H1 (cell line): Measurements from ENCODE around the gene C19orf25. TPM values are rescaled to one million over a fixed set of nuclear protein-coding genes. Genes with fewer than 3 reads are reported as not detected.
A peak's percentile ranks its signal among the peaks of the same experiment; 100 is the strongest.

ENCODE experiments used
- CTCF ChIA-PET: fragments of 300-600 bp; sonication (Branson Sonifier 250); formaldehyde crosslinking; loops from one replicate; lab custom pipeline; 2021; ENCODE audit not compliant: partially characterized antibody; lab: Charles Lee
- POLR2A ChIA-PET: fragments of 300-600 bp; sonication (Branson Sonifier 250); formaldehyde crosslinking; loops from one replicate; lab custom pipeline; 2021; ENCODE audit warnings: inconsistent platforms; ENCODE audit not compliant: partially characterized antibody; lab: Charles Lee
- DNase-seq, 2 experiments: peaks; one replicate each; pipeline versions ENCODE4 v3.0.0 to v3.0.0-alpha.2; 2010 to 2022; ENCODE audit warnings: low spot score in 2 of 2, low read depth in 1 of 2, mixed read lengths in 1 of 2
- FAIRE-seq: peaks from 2 replicates; lab custom pipeline; 2011; peaks lifted over from hg19 to GRCh38; lab: Jason Lieb, UNC
- H2AFZ ChIP-seq: 2 replicates; pipeline ENCODE4 v1.8.1; 2012; ENCODE audit warnings: low read length, inconsistent platforms
- H2AK5ac ChIP-seq: 2 replicates; pipeline ENCODE4 v1.6.1; 2013; ENCODE audit warnings: low read depth, low read length
- H2BK120ac ChIP-seq: replicated peaks from 2 replicates; pipeline ENCODE3; 2013; ENCODE audit warnings: low read depth, low read length, inconsistent platforms
- H2BK12ac ChIP-seq: 2 replicates; pipeline ENCODE4 v1.6.1; 2013; ENCODE audit warnings: low read depth, low read length
- H2BK15ac ChIP-seq: 2 replicates; pipeline ENCODE4 v1.6.1; 2013; ENCODE audit warnings: low read length
- H2BK20ac ChIP-seq: 2 replicates; pipeline ENCODE4 v1.6.1; 2013; ENCODE audit warnings: low read length
- H2BK5ac ChIP-seq: 2 replicates; pipeline ENCODE4 v1.6.1; 2013; ENCODE audit warnings: low read depth, low read length
- H3K14ac ChIP-seq: 2 replicates; pipeline ENCODE4 v1.6.1; 2013; ENCODE audit warnings: inconsistent platforms; ENCODE audit not compliant: insufficient read length
- H3K18ac ChIP-seq: 2 replicates; pipeline ENCODE4 v1.6.1; 2013; ENCODE audit warnings: low read length; ENCODE audit errors: extremely low read depth
- H3K23ac ChIP-seq: 2 replicates; pipeline ENCODE4 v1.6.1; 2013; ENCODE audit warnings: inconsistent platforms; ENCODE audit not compliant: insufficient read length
- H3K23me2 ChIP-seq: 2 replicates; pipeline ENCODE4 v1.6.1; 2013; ENCODE audit warnings: low read depth, low read length
- H3K27ac ChIP-seq: 2 replicates; pipeline ENCODE4 v1.6.1; 2011; ENCODE audit warnings: low read depth, low read length, inconsistent platforms
- H3K27me3 ChIP-seq, 4 experiments: replicated peaks in 1 of 4; 1 replicate in 1 of 4; 2 replicates in 3 of 4; pipeline versions ENCODE4 v1.6.1 to v1.8.1; 2011 to 2013; ENCODE audit warnings: low read length in 3 of 4, mild to moderate bottlenecking in 3 of 4, inconsistent platforms in 2 of 4, mixed read lengths in 2 of 4, moderate library complexity in 1 of 4; ENCODE audit not compliant: control insufficient read depth in 3 of 4, insufficient read depth in 3 of 4; ENCODE audit errors: extremely low read depth in 1 of 4
- H3K36me3 ChIP-seq, 4 experiments: 2 replicates each; pipeline versions ENCODE4 v1.6.1 to v1.8.1; 2011 to 2013; ENCODE audit warnings: mild to moderate bottlenecking in 4 of 4, low read length in 3 of 4, moderate library complexity in 2 of 4, control low read depth in 1 of 4, inconsistent platforms in 1 of 4; ENCODE audit not compliant: insufficient read depth in 4 of 4, control insufficient read depth in 2 of 4
- H3K4ac ChIP-seq: replicated peaks from 2 replicates; pipeline ENCODE3; 2013; ENCODE audit warnings: low read length, low read depth, mixed read lengths, inconsistent platforms; ENCODE audit not compliant: insufficient read length
- H3K4me1 ChIP-seq, 4 experiments: replicated peaks in 1 of 4; 1 replicate in 1 of 4; 2 replicates in 3 of 4; pipeline versions ENCODE4 v1.6.1 to v1.8.1; 2011 to 2013; ENCODE audit warnings: low read length in 3 of 4, inconsistent platforms in 2 of 4, mixed read lengths in 1 of 4; ENCODE audit not compliant: insufficient read depth in 4 of 4, control insufficient read depth in 3 of 4
- H3K4me2 ChIP-seq, 2 experiments: 2 replicates each; pipeline versions ENCODE4 v1.6.1 to v1.8.1; 2011 to 2013; ENCODE audit warnings: low read depth in 2 of 2, low read length in 2 of 2, control low read depth in 1 of 2, inconsistent platforms in 1 of 2, mild to moderate bottlenecking in 1 of 2; ENCODE audit not compliant: insufficient read depth in 1 of 2
- H3K4me3 ChIP-seq, 4 experiments: fragments of 200-600, 300-600 bp in 1 of 4; sonication (generic), shearing (Covaris generic), sonication (Bioruptor Twin) in 1 of 4; 2 replicates each; pipeline versions ENCODE4 v1.5.1 to v1.8.1; 2011 to 2016; ENCODE audit warnings: low read length in 4 of 4, low read depth in 3 of 4, control low read depth in 2 of 4, inconsistent platforms in 2 of 4, mild to moderate bottlenecking in 2 of 4, mixed read lengths in 1 of 4, moderate library complexity in 1 of 4; ENCODE audit not compliant: insufficient read depth in 2 of 4; ENCODE audit errors: extremely low read depth in 1 of 4
- H3K56ac ChIP-seq: replicated peaks from 2 replicates; pipeline ENCODE3; 2013; ENCODE audit warnings: low read depth, mild to moderate bottlenecking, mixed read lengths, low read length, inconsistent platforms; ENCODE audit not compliant: insufficient read length
- H3K79me1 ChIP-seq: 2 replicates; pipeline ENCODE4 v1.6.1; 2013; ENCODE audit warnings: low read depth, low read length, control low read depth
- H3K79me2 ChIP-seq, 2 experiments: 2 replicates each; pipeline versions ENCODE4 v1.6.1 to v1.8.1; 2012 to 2013; ENCODE audit warnings: low read length in 2 of 2, mild to moderate bottlenecking in 2 of 2, inconsistent platforms in 1 of 2; ENCODE audit not compliant: insufficient read depth in 2 of 2, control insufficient read depth in 1 of 2
- H3K9ac ChIP-seq, 4 experiments: replicated peaks in 1 of 4; 1 replicate in 1 of 4; 2 replicates in 3 of 4; pipeline versions ENCODE4 v1.6.1 to v1.8.1; 2011 to 2013; ENCODE audit warnings: low read depth in 3 of 4, low read length in 3 of 4, control low read depth in 2 of 4, mild to moderate bottlenecking in 2 of 4, moderate library complexity in 2 of 4, inconsistent platforms in 1 of 4; ENCODE audit errors: extremely low read depth in 1 of 4
- H3K9me3 ChIP-seq, 2 experiments: 2 replicates each; pipeline versions ENCODE4 v1.6.1 to v1.8.1; 2012 to 2013; ENCODE audit warnings: mild to moderate bottlenecking in 2 of 2, moderate library complexity in 2 of 2, control low read depth in 1 of 2, inconsistent platforms in 1 of 2, low read depth in 1 of 2, low read length in 1 of 2, mixed read lengths in 1 of 2; ENCODE audit not compliant: insufficient read depth in 2 of 2
- H4K20me1 ChIP-seq, 2 experiments: replicated peaks in 1 of 2; 2 replicates each; pipeline versions ENCODE3 to v1.8.1; 2011 to 2013; ENCODE audit warnings: inconsistent platforms in 2 of 2, low read length in 2 of 2, mild to moderate bottlenecking in 1 of 2; ENCODE audit not compliant: insufficient read depth in 2 of 2, control insufficient read depth in 1 of 2
- H4K5ac ChIP-seq: 2 replicates; pipeline ENCODE4 v1.6.1; 2013; ENCODE audit warnings: low read length, low read depth, mixed read lengths, inconsistent platforms; ENCODE audit not compliant: insufficient read length
- H4K8ac ChIP-seq: 2 replicates; pipeline ENCODE4 v1.8.0; 2013; ENCODE audit warnings: mild to moderate bottlenecking, moderate library complexity, low read length, inconsistent platforms; ENCODE audit not compliant: insufficient read depth; ENCODE audit errors: extremely low read depth
- H4K91ac ChIP-seq: replicated peaks from 2 replicates; pipeline ENCODE3; 2013; ENCODE audit warnings: low read length, mixed read lengths, inconsistent platforms; ENCODE audit not compliant: insufficient read length
- JUND ChIP-seq: IDR thresholded peaks from 2 replicates; pipeline ENCODE4 v1.6.1; 2011; ENCODE audit warnings: mild to moderate bottlenecking, improper control_type of control experiment, low read length
- SP2 ChIP-seq: IDR thresholded peaks from 2 replicates; pipeline ENCODE4 v1.6.1; 2012; ENCODE audit warnings: mild to moderate bottlenecking, low read length, inconsistent platforms
- TCF12 ChIP-seq: IDR thresholded peaks from 2 replicates; pipeline ENCODE4 v1.6.1; 2011; ENCODE audit warnings: low read depth, mild to moderate bottlenecking, low read length
- WGBS, 2 experiments: shearing (Covaris generic) in 1 of 2; methylation state at CpG; one replicate each; pipeline versions ENCODE4 v1.1.6 to v1.1.7; 2013 to 2015; ENCODE audit warnings: low lambda C conversion rate in 2 of 2, mixed read lengths in 2 of 2, inconsistent platforms in 1 of 2, low coverage in 1 of 2, missing lambda C conversion rate in 1 of 2; ENCODE audit not compliant: insufficient replicate concordance in 2 of 2, insufficient coverage in 1 of 2, insufficient read length in 1 of 2; ENCODE audit errors: extremely low coverage in 1 of 2, missing lambda C conversion rate in 1 of 2; 5-methylcytosine and 5-hydroxymethylcytosine counted together
- polyA plus RNA-seq, 7 experiments: library from polyadenylated mRNA; depleted of rRNA in 3 of 7; stranded (reverse) in 5 of 7; unstranded in 2 of 7; fragments of >200 nt in 5 of 7; fragments of 200-250 nt in 2 of 7; gene quantifications; 1 replicate in 5 of 7; 2 replicates in 1 of 7; 4 replicates in 1 of 7; pipeline versions ENCODE4 v1.2.1 to v1.2.3, GENCODE V29; 2011 to 2013; ENCODE audit warnings: missing spikeins in 2 of 7, mixed read lengths in 2 of 7
- total RNA-seq: library from RNA; stranded (reverse); fragmentation: NEBNext Ultra II Directional; extraction: Animal tissue kit (Norgen Biotek cat#: 25700); gene quantifications from 2 replicates; pipeline ENCODE4 v1.2.1, GENCODE V29; 2021

Gene C19orf25
- total and polyA plus RNA-seq, 2 of the 8 experiments (the other 6 are each of a cell fraction or from before 2014, with no cell fraction given) = 41.3 to 67.4 TPM

DNA sequence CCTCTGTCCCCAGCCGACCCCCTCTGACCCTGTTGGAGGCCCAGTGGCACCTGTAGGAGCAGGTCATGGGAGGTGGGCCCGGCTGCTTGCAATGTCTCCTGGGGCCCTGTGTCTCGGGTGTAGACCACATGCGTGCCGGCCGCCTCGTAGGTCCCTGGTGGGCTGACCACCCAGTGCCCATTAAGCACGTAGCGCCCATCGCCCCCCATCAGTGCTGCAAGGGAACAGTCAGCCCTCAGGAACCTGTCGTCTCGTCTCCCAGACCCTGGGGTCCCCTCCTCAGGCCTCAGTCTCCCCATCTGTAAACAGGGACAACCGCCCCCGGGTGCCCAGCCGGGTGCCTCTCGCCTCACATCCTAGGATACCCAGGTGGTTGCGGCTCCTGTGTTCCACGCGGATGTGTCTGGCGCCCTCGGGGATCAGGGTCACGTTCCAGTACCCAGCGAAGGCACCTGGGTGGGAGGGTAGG lies 28.2 kb upstream of the C19orf25 start:
- Histone ChIP-seq H3K79me1 (no peaks in the 10 kb centered on the region), H2BK120ac (no peak overlapping the region), H4K5ac (no peak overlapping the region), H3K79me2 (no peaks in the 10 kb centered on the region), H3K9me3 (no peaks in the 10 kb centered on the region), H4K91ac (peak overlapping the region; percentile 76), H2BK5ac (no peak overlapping the region; the same call in 1 of the 2 replicates), H2BK20ac (no peak overlapping the region), H2BK15ac (peak overlapping the region; percentile 81), H3K4ac (peak overlapping the region; percentile 54), H3K36me3 (no peaks in the 10 kb centered on the region), H3K56ac (no peak overlapping the region), H3K9ac (no peak overlapping the region), H3K23me2 (peaks cover 10% of the 10 kb centered on the region; the same call in 1 of the 2 replicates), H2AK5ac (no peak overlapping the region; the same call in 1 of the 2 replicates), H3K27ac (no peak overlapping the region), H3K4me1 (peaks cover 0 to 11% (median 7%) of the 10 kb centered on the region in 4 experiments; a peak in 5 of 7 replicates), H4K20me1 (peaks cover 0 to 2% of the 10 kb centered on the region in 2 experiments), H2AFZ (0 out of 2 replicates have a peak overlapping the region, but pooled peaks have one; percentile 11), H3K18ac (no peak overlapping the region; the same call in none of the 2 replicates), H3K4me3 (peak overlapping the region; percentile 56 to 69 (median 64); a peak in 5 of 8 replicates), H3K27me3 (peaks cover 0 to 19% (median 15%) of the 10 kb centered on the region in 4 experiments; a peak in 5 of 7 replicates), H3K4me2 (peak overlapping the region; percentile 54 to 77), H3K14ac (no peak overlapping the region), H2BK12ac (peak overlapping the region; percentile 55; the same call in 1 of the 2 replicates), H3K23ac (no peak overlapping the region), H4K8ac (no peak overlapping the region; the same call in none of the 2 replicates)
- CTCF ChIA-PET = no interaction called here
- POLR2A ChIA-PET = no interaction called here
- no peak for DNase-seq
- 77% methylated on average over 23 of the region's 23 CpGs; no CpG with 5 or more reads in 1 of the 2 experiments for WGBS, 2 experiments
- TF ChIP-seq TCF12 = no peak
- no peak for TF ChIP-seq SP2
- TF ChIP-seq JUND = no peak
- FAIRE-seq = no peak
